Rectal smooth muscle tissue (tissue), 1 donor: Measurements from ENCODE around the gene PSMD9.
"Not testable (repeated sequence)": the region's sequence is repeated elsewhere in the genome, so short reads cannot be mapped to it uniquely, and the experiment has no call there.

Experiments
- H3K27ac ChIP-seq: one replicate; pipeline ENCODE4 v1.7.0; 2013; ENCODE audit warnings: low read depth, low read length, inconsistent platforms
- H3K27me3 ChIP-seq: one replicate; pipeline ENCODE4 v1.7.0; 2013; ENCODE audit warnings: low read length; ENCODE audit not compliant: control insufficient read depth, insufficient read depth
- H3K36me3 ChIP-seq: one replicate; pipeline ENCODE4 v1.7.0; 2013; ENCODE audit warnings: low read length; ENCODE audit not compliant: control insufficient read depth, insufficient read depth
- H3K4me1 ChIP-seq: one replicate; pipeline ENCODE4 v1.7.0; 2013; ENCODE audit warnings: low read length; ENCODE audit not compliant: control insufficient read depth, insufficient read depth
- H3K4me3 ChIP-seq: one replicate; pipeline ENCODE4 v1.7.0; 2013; ENCODE audit warnings: low read length
- H3K9ac ChIP-seq: one replicate; pipeline ENCODE4 v1.7.0; 2013; ENCODE audit warnings: low read length

The PSMD9 gene

DNA sequence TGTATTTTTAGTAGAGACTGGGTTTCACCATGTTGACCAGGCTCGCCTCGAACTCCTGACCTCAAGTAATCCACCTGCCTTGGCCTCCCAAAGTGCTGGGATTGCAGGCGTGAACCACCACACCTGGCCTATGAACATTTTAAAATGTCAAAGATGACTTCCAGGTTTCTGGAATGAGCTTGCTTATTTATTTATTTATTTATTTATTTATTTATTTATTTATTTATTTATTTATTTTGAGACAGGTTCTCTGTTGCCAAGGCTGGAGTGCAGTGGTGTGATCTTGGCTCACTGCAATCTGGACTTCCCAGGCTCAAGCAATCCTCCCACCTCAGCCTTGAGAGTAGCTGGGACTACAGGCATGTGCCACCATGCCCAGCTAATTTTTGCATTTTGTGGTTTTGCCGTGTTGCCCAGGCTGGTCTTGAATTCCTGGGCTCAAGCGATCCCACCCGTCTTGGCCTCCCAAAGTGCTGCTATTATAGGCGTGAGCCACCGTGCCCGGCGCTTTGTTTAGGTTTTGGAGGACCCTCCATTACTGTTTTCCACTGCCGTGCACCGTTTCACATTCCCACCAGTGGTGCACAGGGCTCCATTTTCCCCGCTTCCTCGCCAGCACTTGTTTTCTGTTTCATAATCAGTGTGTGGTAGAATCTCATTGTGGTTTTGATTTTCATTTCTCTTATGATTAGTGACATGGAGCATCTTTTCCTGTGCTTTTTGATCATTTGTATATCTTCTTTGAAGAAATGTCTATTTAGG, 23.4 kb downstream of the PSMD9 start:
- peaks cover 15% of the 10 kb centered on the region for H3K36me3 ChIP-seq
- no peak overlapping the region for H3K27ac ChIP-seq
- H3K9ac ChIP-seq: no peak overlapping the region
- no peaks in the 10 kb centered on the region for H3K27me3 ChIP-seq
- H3K4me3 ChIP-seq: no peak overlapping the region
- H3K4me1 ChIP-seq: no peaks in the 10 kb centered on the region

DNA sequence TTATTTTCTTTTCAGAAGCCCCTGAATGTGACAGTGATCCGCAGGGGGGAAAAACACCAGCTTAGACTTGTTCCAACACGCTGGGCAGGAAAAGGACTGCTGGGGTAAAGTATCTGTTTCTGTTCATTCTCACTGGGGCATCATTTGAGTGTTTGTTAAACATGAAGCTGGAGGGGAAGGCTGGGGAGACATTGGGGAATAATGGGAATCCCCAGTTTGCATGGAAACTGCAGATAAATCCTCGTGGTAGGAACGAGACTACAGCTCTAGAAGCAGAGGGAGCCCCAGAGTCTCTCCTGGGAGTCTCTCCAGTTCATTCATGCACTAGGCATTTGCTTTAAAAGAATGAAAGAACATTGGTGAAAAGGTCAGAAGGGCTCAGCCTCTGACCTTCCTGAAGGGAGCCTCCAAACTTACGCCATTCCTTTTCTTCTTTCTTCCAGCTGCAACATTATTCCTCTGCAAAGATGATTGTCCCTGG, 27.3 kb downstream of the PSMD9 start:
- H3K36me3 ChIP-seq: peaks cover 8% of the 10 kb centered on the region
- no peaks in the 10 kb centered on the region for H3K27me3 ChIP-seq
- no peak overlapping the region for H3K9ac ChIP-seq
- H3K27ac ChIP-seq: no peak overlapping the region
- H3K4me3 ChIP-seq: no peak overlapping the region
- H3K4me1 ChIP-seq: no peaks in the 10 kb centered on the region

DNA sequence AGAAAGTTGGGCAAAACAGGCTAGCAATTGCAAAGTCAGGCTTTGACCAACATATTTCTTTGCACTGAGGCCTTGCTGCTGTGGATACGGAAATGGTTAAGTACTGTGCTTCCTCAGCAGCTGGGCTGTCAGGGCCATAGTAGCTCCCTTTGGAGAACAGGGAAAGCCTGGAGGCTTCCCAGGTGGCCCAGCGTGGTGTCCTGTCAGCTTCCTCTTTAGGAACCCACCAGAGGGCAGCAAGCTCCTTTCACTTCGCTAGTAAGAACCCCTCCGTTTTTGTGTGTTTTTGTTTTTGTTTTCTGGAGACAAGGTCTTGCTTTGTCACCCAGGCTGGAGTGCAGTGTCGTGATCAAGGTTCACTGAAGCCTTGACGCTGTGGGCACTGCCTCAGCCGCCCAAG, 28.1 kb downstream of the PSMD9 start:
- Histone ChIP-seq H3K36me3 (peaks cover 8% of the 10 kb centered on the region), H3K9ac (no peak overlapping the region), H3K27ac (no peak overlapping the region), H3K27me3 (no peaks in the 10 kb centered on the region), H3K4me1 (no peaks in the 10 kb centered on the region), H3K4me3 (no peak overlapping the region)

DNA sequence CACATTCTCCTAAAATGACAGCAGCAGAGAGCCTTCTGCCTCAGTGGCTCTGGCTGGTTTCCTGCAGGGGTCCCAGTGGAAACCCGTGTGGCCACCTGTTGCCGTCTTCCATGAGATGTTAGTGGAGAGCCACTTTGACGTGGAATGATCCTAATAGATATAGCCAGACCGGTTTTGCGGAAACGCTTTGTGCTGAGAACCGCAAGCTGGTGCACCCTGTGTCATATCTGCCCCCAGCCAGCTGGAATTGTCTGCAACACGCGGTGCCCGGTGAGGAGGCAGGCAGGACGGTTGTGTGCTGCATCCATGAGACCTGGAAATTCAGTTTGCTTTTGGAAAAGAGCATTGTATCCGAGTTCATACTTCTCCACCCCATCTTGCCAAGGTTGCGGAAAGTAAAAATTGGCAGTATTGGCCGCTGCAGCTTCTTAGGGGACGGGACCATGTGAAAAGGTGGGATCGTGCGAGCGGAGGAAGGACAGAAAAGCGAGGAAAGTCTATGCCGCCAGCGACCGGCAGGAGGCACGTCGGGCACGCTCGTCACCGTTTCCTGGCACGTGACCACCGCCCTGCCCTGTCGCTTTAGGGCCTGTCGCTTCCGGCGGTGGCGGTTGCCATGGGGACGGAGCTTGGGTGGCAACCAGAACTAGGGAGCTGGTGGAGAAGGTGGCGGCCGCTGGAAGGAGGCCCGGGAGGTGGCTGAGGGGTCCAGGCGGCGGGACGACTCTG, 29.5 kb downstream of the PSMD9 start, which contains the start of gene CFAP251:
TSS of gene CFAP251 (plus strand) at position 643 of the 729 bp plus-strand sequence. CDS start 2,714 bp downstream, outside the sequence.
- Histone ChIP-seq H3K4me1 (no peaks in the 10 kb centered on the region), H3K36me3 (peaks cover 4% of the 10 kb centered on the region), H3K27ac (no peak within 1 kb of the TSS), H3K9ac (peak within 1 kb of the TSS; percentile 11), H3K27me3 (no peaks in the 10 kb centered on the region), H3K4me3 (peak within 1 kb of the TSS; percentile 71)

DNA sequence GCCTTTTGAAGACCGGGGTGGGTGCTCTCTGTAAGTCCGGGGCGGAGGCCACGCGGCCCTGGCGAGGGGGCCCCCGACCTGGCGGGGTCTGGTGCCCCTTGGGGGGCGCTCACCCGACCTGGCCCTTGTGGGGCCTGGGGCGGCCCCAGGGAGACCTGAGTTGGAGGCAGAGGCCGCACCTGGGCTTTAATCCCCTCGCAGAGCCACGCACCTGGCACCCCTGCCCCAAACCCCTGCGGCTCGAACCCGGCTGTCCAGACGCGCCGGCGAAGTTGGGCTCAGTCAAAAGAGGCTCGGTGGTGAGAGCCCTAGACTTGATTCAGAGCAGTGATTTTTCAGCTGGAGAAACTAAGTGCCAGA, 30.1 kb downstream of the PSMD9 start:
- H3K27ac ChIP-seq: no peak overlapping the region
- H3K4me1 ChIP-seq: no peaks in the 10 kb centered on the region
- no peak overlapping the region for H3K9ac ChIP-seq
- H3K36me3 ChIP-seq: peaks cover 4% of the 10 kb centered on the region
- H3K4me3 ChIP-seq: peak overlapping the region; percentile 71
- no peaks in the 10 kb centered on the region for H3K27me3 ChIP-seq

DNA sequence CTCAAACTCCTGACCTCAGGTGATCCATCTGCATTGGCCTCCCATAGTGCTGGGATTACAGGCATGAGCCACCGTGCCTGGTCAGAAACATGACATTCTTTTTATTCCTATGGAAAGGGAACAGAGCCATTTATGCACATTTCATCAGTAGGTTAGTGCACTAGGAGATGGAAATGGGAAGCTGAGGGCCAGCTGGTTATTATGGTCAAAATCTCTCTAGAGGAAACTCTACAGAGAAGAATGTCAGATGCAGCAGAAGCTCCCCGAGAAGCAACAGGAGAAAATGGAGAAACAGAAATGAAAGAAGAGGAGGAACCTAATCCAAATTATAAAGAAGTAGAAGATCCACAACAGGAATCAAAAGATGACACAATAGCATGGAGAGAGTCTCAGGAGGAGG, 32.5 kb downstream of the PSMD9 start:
- H3K4me3 ChIP-seq: no peak overlapping the region
- H3K9ac ChIP-seq: no peak overlapping the region
- H3K4me1 ChIP-seq: peaks cover 3% of the 10 kb centered on the region
- H3K27me3 ChIP-seq: no peaks in the 10 kb centered on the region
- no peak overlapping the region for H3K27ac ChIP-seq
- peaks cover 1% of the 10 kb centered on the region for H3K36me3 ChIP-seq

DNA sequence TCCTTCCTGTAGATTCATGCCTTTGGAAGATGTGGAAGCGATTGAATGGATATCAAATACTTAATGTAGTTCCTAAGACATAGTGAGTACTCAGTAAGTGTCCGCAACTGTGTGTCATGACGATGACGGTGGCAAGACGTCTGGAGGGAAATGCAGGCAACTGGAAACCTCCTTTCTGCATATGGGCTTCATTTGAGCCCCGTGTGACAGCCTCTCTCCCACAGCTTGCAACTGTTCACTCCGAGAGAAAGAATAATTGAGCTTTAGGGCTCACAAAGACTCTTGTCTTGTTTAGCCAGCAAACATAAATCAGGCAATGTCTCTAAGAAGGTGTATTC, 36.7 kb downstream of the PSMD9 start:
- H3K4me3 ChIP-seq: no peak overlapping the region
- no peaks in the 10 kb centered on the region for H3K36me3 ChIP-seq
- H3K9ac ChIP-seq: no peak overlapping the region
- H3K27ac ChIP-seq: no peak overlapping the region
- H3K27me3 ChIP-seq: no peaks in the 10 kb centered on the region
- H3K4me1 ChIP-seq: peaks cover 3% of the 10 kb centered on the region

DNA sequence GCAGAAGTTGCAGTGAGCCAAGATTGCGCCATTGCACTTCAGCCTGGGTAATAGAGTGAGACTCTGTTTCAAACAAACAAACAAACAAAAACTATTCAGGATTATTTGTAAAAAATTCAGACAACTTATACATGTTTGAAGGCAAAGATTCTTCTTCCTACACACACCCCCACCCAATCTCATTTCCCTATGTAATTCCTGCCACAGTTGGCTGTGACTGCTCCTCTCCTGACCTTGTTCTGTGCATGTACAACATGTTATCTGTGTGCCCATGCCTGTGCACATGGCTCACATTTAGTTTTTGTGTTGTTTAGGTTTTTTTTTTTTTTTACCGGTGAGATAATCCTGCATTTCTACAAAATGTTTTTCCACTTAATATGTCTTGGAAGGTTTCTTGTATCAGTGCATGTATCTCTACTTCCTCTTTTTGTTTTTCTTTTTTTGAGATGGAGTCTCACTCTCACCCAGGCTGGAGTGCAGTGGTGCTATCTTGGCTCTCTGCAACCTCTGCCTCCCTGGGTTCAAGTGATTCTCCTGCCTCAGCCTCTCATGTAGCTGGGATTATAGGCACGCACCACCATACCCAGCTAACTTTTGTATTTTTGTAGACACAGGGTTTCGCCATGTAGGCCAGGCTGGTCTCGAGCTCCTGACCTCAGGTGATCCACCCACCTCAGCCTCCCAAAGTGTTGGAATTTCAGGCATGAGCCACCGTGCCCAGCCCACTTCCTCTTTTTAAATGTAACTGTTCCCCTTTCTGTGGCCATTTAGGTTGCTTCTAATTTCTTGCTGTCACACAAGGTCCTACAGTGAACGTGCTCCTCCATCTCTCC, 38.5 kb downstream of the PSMD9 start:
- no peaks in the 10 kb centered on the region for H3K36me3 ChIP-seq
- peaks cover 3% of the 10 kb centered on the region for H3K4me1 ChIP-seq
- H3K27me3 ChIP-seq: no peaks in the 10 kb centered on the region
- no peak overlapping the region for H3K9ac ChIP-seq
- no peak overlapping the region for H3K4me3 ChIP-seq
- H3K27ac ChIP-seq: no peak overlapping the region

DNA sequence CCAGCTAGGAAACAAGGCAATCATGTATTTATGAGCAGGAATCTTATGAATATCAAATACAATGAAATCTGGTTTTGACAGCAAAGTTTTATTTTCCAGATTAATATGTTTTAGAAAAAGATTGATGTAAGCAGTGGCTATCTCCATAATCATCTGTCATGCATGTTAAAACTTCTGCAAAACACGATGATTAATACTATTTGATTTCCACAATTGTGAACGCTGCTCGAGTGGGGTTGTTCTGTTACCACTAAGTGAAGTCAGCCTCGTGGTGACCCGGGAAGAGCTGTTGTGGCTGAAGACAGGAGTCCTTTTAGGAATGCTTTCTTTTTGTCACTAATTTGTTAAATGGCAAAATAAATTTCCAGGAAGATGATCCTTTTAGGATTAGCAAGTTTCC, 39.2 kb downstream of the PSMD9 start:
- peaks cover 3% of the 10 kb centered on the region for H3K4me1 ChIP-seq
- H3K9ac ChIP-seq: no peak overlapping the region
- no peak overlapping the region for H3K4me3 ChIP-seq
- no peaks in the 10 kb centered on the region for H3K36me3 ChIP-seq
- H3K27ac ChIP-seq: no peak overlapping the region
- H3K27me3 ChIP-seq: no peaks in the 10 kb centered on the region

DNA sequence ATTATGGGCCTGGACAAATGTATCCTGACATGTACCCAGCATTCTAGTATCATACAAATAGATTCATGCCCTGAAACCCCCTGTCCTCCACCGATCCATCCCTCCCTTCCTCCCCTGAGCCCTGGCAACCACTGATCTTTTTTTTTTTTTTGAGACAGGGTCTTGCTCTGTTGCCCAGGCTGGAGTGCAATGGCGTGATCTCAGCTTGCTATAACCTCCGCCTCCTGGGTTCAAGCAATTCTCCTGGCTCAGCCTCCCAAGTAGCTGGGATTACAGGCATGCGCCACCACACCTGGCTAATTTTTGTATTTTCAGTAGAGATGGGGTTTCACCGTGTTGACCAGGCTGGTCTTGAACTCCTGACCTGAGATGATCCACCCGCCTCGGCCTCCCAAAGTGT, 41.0 kb downstream of the PSMD9 start:
- not testable (repeated sequence) for H3K9ac ChIP-seq, H3K36me3 ChIP-seq, H3K27ac ChIP-seq, H3K27me3 ChIP-seq, H3K4me3 ChIP-seq, H3K4me1 ChIP-seq

DNA sequence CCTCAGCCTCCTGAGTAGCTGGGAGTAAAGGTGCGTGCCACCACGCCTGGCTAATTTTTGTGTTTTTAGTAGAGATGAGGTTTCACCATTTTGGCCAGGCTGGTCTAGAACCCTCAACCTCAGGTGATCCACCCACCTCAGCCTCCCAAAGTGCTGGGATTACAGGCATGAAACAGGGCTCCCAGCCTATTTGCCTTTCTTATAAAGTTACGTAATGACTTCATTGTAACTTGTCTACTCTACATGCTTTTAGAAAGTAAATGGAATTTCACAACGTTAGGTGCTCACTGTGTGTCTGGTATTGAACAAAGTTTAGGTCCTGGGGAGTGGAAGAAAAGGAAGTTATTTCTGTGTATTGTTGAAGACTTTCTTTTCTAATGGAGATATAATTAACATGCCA, 42.3 kb downstream of the PSMD9 start:
- H3K4me3 ChIP-seq: no peak overlapping the region
- no peak overlapping the region for H3K27ac ChIP-seq
- no peaks in the 10 kb centered on the region for H3K27me3 ChIP-seq
- H3K4me1 ChIP-seq: no peaks in the 10 kb centered on the region
- no peaks in the 10 kb centered on the region for H3K36me3 ChIP-seq
- H3K9ac ChIP-seq: no peak overlapping the region

DNA sequence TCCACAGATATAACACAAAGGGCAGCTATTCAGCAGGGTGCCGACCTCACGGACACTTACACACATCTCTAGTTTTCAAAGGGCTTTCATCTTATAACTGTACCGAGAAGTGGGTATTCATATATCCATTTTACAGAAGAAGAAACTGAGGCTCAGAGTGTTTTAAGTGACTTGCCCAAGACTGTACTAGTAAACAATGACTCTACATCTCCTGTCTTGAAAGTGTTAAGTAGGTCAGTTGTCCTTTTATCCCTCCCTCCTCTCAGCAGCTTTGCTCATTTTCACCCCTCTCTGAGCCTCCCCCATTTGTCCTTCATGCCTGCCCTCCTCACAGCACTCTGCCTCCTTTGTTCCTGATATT, 43.6 kb downstream of the PSMD9 start:
- Histone ChIP-seq H3K4me3 (no peak overlapping the region), H3K27me3 (no peaks in the 10 kb centered on the region), H3K27ac (no peak overlapping the region), H3K4me1 (no peaks in the 10 kb centered on the region), H3K36me3 (no peaks in the 10 kb centered on the region), H3K9ac (no peak overlapping the region)
